ENCODE measurements around the gene COA7.

DNA sequence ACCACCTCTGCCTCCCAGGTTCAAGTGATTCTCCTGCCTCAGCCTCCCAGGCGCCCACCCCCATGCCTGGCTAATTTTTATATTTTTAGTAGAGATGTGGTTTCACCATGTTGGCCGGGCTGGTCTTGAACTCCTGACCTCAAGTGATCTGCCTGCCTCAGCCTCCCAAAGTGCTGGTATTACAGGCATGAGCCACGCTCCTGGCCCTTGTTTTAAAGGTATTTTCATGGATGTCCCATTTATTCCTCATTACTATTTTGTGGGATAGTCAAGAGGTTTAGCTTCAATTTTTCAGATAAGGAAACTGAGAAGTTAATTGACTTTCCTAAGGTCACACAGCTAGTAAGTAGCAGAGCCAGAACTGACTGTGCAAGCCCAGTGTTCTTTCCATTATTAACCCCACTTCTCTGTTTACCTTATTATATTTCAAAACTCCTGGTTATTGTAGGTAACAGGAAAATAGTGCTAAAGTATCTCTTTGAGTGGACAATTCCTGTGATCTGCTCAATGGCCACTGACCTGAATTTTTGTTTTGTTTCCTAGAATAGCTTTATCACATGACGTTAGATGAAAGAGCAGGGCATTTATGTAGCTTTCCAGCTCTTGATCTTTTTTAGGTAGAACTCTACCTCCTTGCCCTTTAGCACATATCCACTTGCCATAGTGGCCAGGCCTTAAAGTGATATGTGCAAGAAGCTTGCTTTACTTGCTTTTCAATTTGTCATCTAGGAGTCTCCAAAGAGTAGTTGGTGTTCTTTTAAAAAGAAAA lies 41.7 kb upstream of the COA7 start:
- TF ChIP-seq, protein P1, sequence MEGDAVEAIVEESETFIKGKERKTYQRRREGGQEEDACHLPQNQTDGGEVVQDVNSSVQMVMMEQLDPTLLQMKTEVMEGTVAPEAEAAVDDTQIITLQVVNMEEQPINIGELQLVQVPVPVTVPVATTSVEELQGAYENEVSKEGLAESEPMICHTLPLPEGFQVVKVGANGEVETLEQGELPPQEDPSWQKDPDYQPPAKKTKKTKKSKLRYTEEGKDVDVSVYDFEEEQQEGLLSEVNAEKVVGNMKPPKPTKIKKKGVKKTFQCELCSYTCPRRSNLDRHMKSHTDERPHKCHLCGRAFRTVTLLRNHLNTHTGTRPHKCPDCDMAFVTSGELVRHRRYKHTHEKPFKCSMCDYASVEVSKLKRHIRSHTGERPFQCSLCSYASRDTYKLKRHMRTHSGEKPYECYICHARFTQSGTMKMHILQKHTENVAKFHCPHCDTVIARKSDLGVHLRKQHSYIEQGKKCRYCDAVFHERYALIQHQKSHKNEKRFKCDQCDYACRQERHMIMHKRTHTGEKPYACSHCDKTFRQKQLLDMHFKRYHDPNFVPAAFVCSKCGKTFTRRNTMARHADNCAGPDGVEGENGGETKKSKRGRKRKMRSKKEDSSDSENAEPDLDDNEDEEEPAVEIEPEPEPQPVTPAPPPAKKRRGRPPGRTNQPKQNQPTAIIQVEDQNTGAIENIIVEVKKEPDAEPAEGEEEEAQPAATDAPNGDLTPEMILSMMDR (conservative IDR thresholded peaks at IDR 0.05; ENCODE audit: low read length): no peak
- no peak for TF ChIP-seq EZH2phosphoT487 (IDR thresholded peaks at IDR 0.05; ENCODE audit: borderline replicate concordance, low read depth, low read length)

All from OCI-LY7 (cell line).